HepG2 (cell line): ENCODE measurements around the gene DPP6. TPM values are rescaled to one million over a fixed set of nuclear protein-coding genes. Genes with fewer than 3 reads are reported as not detected.
"Not testable (repeated sequence)": the region's sequence is repeated elsewhere in the genome, so short reads cannot be mapped to it uniquely, and the experiment has no call there.

Experiments used
- ATAC-seq: fragments of 200-7000 bp; cut with Tn5 transposase; 3 replicates; pipeline ENCODE4 v1.9.1; 2020; ENCODE audit warnings: mild to moderate bottlenecking, moderate library complexity
- BruUV-seq: library from RNA; stranded (reverse); fragments of 400-500 nt; replicated peaks from 2 replicates; lab custom pipeline; 2021; lab: Mats Ljungman, UMichigan
- CTCF ChIA-PET: fragments of 300-600 bp; formaldehyde crosslinking; extraction: SDS; loops from one replicate; lab custom pipeline; 2021; ENCODE audit warnings: low total read pairs, inconsistent platforms, low intra/inter-chr PET ratio; lab: Yijun Ruan, JAX
- POLR2A ChIA-PET: fragments of 350-600 bp; sonication (Branson Sonifier 250); formaldehyde crosslinking; loops from one replicate; lab custom pipeline; 2020; ENCODE audit warnings: antibody characterized with exemption, inconsistent platforms; lab: Yijun Ruan, JAX
- DNase-seq: peaks from one replicate; pipeline ENCODE4 v3.0.0-alpha.2; 2015; ENCODE audit warnings: low spot score
- FAIRE-seq: peaks from 3 replicates; lab custom pipeline; 2011; peaks lifted over from hg19 to GRCh38; lab: Jason Lieb, UNC
- H2AFZ ChIP-seq: one replicate; pipeline ENCODE4 v1.6.1; 2011; ENCODE audit warnings: low read length, inconsistent platforms
- H3K27ac ChIP-seq: fragments of 300-600 bp; 3 replicates; pipeline ENCODE4 v1.8.0; 2011; ENCODE audit warnings: mixed run types, mild to moderate bottlenecking, mixed read lengths, low read length, inconsistent platforms; ENCODE audit not compliant: insufficient read depth; ENCODE audit errors: extremely low read length
- H3K27me3 ChIP-seq, 2 experiments: fragments of 200-600 bp in 1 of 2; 2 replicates in 1 of 2; 3 replicates in 1 of 2; pipeline versions ENCODE4 v1.6.0 to v1.8.0; 2011; ENCODE audit warnings: low read length in 2 of 2, mild to moderate bottlenecking in 2 of 2, moderate library complexity in 2 of 2, inconsistent platforms in 1 of 2; ENCODE audit not compliant: insufficient read depth in 2 of 2, control insufficient read depth in 1 of 2
- H3K36me3 ChIP-seq, 2 experiments: fragments of 200-600 bp in 1 of 2; replicated peaks in 1 of 2; 2 replicates in 1 of 2; 3 replicates in 1 of 2; pipeline versions ENCODE4 v1.5.1 to v1.8.0; 2011; ENCODE audit warnings: low read length in 2 of 2, inconsistent platforms in 1 of 2; ENCODE audit not compliant: insufficient read depth in 2 of 2, control insufficient read depth in 1 of 2
- H3K4me1 ChIP-seq: 2 replicates; pipeline ENCODE4 v1.5.1; 2012; ENCODE audit warnings: low read length, inconsistent platforms; ENCODE audit not compliant: insufficient read depth
- H3K4me2 ChIP-seq: 2 replicates; pipeline ENCODE4 v1.6.0; 2011; ENCODE audit warnings: low read depth, low read length, inconsistent platforms
- H3K4me3 ChIP-seq, 3 experiments: fragments of 200-600 bp in 1 of 3; sonication (generic), shearing (Covaris generic) in 1 of 3; replicated peaks in 1 of 3; 2 replicates each; pipeline ENCODE4 v1.5.1; 2011 to 2016; ENCODE audit warnings: low read length in 3 of 3, inconsistent platforms in 2 of 3, low read depth in 2 of 3, mild to moderate bottlenecking in 2 of 3, control low read depth in 1 of 3, mixed read lengths in 1 of 3; ENCODE audit not compliant: insufficient read depth in 1 of 3
- H3K79me2 ChIP-seq: one replicate; pipeline ENCODE4 v1.6.1; 2011; ENCODE audit warnings: low read length, inconsistent platforms; ENCODE audit not compliant: insufficient read depth
- H3K9ac ChIP-seq: 2 replicates; pipeline ENCODE4 v1.6.0; 2011; ENCODE audit warnings: mild to moderate bottlenecking, low read depth, low read length, inconsistent platforms; ENCODE audit not compliant: insufficient read depth
- H3K9me3 ChIP-seq: 2 replicates; pipeline ENCODE4 v1.5.1; 2012; ENCODE audit warnings: mild to moderate bottlenecking, low read length
- H4K20me1 ChIP-seq: 2 replicates; pipeline ENCODE4 v1.6.0; 2011; ENCODE audit warnings: inconsistent platforms, mild to moderate bottlenecking, low read length, moderate library complexity; ENCODE audit not compliant: insufficient read depth
- WGBS: methylation state at CpG from one replicate; pipeline ENCODE4 v1.1.6; 2017; ENCODE audit warnings: low lambda C conversion rate; 5-methylcytosine and 5-hydroxymethylcytosine counted together
- in situ Hi-C: cut with HindIII; loops from 2 replicates; pipeline ENCODE4 v1.10.0; 2017; ENCODE audit warnings: low pct_unique_long_range_greater_than_20kb; ENCODE audit not compliant: extremely low pct_ligation_motif_present
- intact Hi-C: fragments of 100-400 bp; cut with micrococcal nuclease; formaldehyde crosslinking; loops from one replicate; pipeline ENCODE4 v1.10.0; 2022; ENCODE audit not compliant: unreplicated experiment
- polyA plus RNA-seq, 8 experiments: library from polyadenylated mRNA; depleted of rRNA in 3 of 8; stranded (reverse) in 7 of 8; unstranded in 1 of 8; fragments of >200 nt; fragmentation: Illumina TruSeq in 4 of 8; extraction: Trizol in 4 of 8; gene quantifications; 2 replicates each; pipeline versions ENCODE4 v1.2.1 to v1.2.3, GENCODE V29; 2011 to 2016; ENCODE audit warnings: low read depth in 4 of 8, missing spikeins in 1 of 8, mixed read lengths in 1 of 8; ENCODE audit not compliant: insufficient read depth in 1 of 8
- total RNA-seq, 5 experiments: library from RNA; depleted of rRNA; stranded (reverse); fragments of >200 nt; fragmentation: Illumina TruSeq; extraction: Trizol; gene quantifications; 2 replicates each; pipeline ENCODE4 v1.2.3, GENCODE V29; 2016; ENCODE audit warnings: low read depth in 1 of 5

DPP6 gene
- total and polyA plus RNA-seq, 2 of the 13 experiments (the other 11 are each of a cell fraction or from before 2014, with no cell fraction given): not detected

DNA sequence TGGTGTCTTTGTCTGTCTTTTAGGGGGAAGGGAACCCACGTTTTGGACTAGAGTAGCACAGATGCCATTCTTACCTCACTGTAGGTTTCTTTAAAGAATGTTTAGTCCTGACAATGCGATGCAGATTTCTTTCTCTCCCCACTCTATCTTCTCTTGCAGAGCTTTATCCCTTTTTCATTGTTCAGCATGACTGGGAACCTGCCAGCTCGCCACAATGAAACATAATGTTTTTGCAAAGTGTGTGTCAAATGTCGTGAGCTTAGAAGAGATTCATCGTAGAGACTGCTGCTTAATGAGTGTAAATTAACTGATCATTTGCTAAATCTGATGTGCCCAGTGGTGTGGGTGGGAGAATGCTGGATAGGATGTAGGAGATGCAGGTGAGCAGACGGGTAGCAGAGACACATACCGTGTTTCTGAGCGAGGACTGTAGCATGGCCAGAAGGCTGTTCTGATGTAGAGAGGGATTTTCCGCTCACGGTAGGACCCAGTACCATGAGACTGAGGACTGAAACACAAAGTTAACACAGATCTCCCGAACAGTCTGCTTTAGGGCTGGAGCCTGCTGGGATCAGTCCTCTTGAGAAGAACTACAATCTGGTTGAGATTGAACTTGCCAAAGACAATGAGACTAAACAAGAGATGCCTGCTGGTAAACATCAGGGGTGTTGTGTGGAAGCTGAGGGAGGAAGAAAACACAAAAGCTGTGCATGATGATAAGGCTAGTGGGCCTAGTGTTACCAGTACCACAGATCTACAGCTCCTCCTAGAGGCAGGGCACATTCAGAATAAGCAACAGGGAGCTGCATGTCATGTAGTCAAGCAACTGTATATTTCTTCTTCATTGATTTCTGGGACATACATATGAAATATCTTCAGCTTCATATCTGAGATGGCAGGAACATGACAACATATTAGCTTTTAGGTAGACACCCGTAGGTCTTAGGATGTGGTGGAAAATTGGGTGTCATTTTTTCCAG lies 65.5 kb downstream of the DPP6 start:
- in situ Hi-C loops, intact Hi-C loops, CTCF ChIA-PET, H3K4me2 ChIP-seq, H2AFZ ChIP-seq, H3K9me3 ChIP-seq, H3K4me3 ChIP-seq, H3K27me3 ChIP-seq, H3K9ac ChIP-seq, H4K20me1 ChIP-seq, H3K36me3 ChIP-seq, DNase-seq, H3K27ac ChIP-seq, BruUV-seq, H3K4me1 ChIP-seq, H3K79me2 ChIP-seq, FAIRE-seq, ATAC-seq, POLR2A ChIA-PET: not testable (repeated sequence)
- 37% methylated on average over 10 of the region's 12 CpGs for WGBS

DNA sequence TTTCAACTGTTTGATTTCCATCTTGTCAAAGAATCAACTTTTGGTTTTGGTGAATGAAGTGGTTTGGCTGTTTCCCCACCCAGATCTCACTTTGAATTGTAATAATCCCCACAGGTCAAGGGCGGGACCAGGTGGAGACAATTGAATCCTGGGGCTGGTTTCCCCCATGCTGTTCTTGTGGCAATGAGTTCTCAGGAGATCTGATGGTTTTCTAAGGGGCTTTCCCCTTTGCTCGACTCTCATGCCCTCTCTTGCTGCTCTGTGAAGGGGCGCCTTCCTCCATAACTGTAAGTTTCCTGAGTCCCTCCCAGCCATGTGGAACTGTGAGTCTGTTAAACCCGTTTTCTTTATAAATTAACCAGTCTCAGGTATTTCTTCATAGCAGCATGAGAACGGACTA lies 68.6 kb downstream of the DPP6 start:
- ATAC-seq, H3K9me3 ChIP-seq, H3K27me3 ChIP-seq, H4K20me1 ChIP-seq, H3K4me1 ChIP-seq, DNase-seq, H3K27ac ChIP-seq, H3K36me3 ChIP-seq, BruUV-seq, CTCF ChIA-PET, H3K9ac ChIP-seq, in situ Hi-C loops, POLR2A ChIA-PET, H2AFZ ChIP-seq, FAIRE-seq, intact Hi-C loops, H3K4me2 ChIP-seq, H3K79me2 ChIP-seq, H3K4me3 ChIP-seq: not testable (repeated sequence)
- 10% methylated on average over 5 of the region's 5 CpGs for WGBS

DNA sequence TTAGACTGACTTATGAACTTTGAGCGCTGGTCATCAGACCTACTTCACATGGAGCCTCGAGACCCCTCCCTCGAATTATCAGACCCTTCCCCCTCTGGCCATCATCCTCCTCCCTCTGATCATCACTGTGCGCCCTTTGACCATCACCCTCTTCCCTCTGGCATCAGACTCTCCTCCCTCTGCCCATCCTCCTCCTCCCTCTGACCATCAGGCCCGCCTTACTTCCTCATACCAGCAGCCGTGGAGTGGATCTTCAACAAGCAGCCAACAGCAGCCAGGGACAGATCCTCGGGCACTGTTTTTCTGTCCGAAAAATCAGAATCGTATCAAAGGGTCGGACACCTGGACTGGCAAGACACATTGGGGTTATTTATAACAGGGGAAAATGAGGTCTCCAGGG lies 70.5 kb downstream of the DPP6 start:
- H3K9me3 ChIP-seq, in situ Hi-C loops, CTCF ChIA-PET, H3K36me3 ChIP-seq, H3K4me2 ChIP-seq, BruUV-seq, H3K4me3 ChIP-seq, H2AFZ ChIP-seq, intact Hi-C loops, POLR2A ChIA-PET, H3K4me1 ChIP-seq, DNase-seq, ATAC-seq, H3K27me3 ChIP-seq, H3K79me2 ChIP-seq, FAIRE-seq, H3K27ac ChIP-seq, H4K20me1 ChIP-seq, H3K9ac ChIP-seq: not testable (repeated sequence)
- 6% methylated on average over 9 of the region's 10 CpGs for WGBS

DNA sequence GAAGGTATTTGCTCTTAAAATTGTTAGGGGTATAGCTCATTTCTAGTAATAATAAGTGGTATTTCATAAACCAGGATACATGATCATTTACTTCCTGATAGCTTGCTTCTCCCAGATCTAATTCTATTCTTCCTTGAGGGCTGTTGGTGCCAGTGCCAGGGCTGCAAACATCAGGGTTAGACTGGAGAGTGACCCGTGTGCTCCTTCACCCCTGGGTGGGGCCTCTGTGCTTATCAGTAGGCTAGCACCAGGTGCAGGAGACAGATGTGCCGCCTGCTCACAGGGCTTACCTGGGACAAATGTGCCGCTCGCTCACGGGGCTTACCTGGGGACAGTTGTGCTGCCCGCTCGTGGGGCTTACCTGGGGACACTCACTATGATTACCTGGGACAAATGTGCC lies 71.2 kb downstream of the DPP6 start:
- H3K4me2 ChIP-seq, H3K9me3 ChIP-seq, in situ Hi-C loops, H3K79me2 ChIP-seq, intact Hi-C loops, H3K4me1 ChIP-seq, H3K27me3 ChIP-seq, H3K27ac ChIP-seq, H3K9ac ChIP-seq, BruUV-seq, DNase-seq, H2AFZ ChIP-seq, POLR2A ChIA-PET, CTCF ChIA-PET, H3K36me3 ChIP-seq, ATAC-seq, FAIRE-seq, H3K4me3 ChIP-seq, H4K20me1 ChIP-seq: not testable (repeated sequence)
- no CpG with 5 or more reads among the region's 7 CpGs for WGBS
